ENCODE data around the gene ME2.
"Not testable (repeated sequence)": the region's sequence is repeated elsewhere in the genome, so short reads cannot be mapped to it uniquely, and the experiment has no call there.

The ME2 gene

DNA sequence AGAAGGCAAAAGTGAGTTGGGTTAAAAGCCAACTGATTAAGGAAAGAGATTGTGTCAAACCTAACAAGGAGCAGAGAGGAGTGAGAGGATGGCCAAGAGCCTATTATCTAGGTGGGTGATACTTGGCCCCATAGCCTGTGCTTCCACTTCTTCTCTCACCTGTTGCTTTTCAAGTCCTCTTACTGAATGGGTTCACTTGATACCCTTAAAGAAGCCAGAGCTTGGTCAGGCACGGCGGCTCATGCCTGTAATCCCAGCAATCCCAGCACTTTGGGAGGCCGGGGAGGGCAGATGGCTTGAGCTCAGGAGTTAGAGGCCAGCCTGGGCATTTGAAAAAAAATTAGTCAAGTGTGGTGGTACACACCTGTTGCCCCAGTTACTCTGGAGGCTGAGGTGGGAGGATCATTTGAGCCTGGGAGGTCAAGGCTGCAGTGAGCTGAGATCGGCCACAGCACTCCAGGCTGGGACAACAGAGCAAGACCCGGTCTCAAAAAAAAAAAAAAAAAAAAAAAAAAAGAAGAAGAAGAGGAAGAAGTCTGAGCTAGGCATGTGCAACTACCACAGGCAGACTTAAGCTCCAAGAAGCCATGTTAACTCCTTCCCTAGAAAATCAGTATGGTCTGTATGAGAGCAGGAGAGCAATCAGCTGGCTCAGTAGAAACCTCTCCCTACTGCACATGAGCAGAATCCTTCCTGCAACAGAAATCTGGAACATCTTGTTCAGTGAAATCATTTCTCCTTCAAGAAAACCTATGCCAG is 28.4 kb upstream of the ME2 start:
- no peak for ATAC-seq
- no peaks in the 10 kb centered on the region for H3K9me3 Mint-ChIP-seq
- no peak overlapping the region for H3K4me3 Mint-ChIP-seq
- no peaks in the 10 kb centered on the region for H3K36me3 Mint-ChIP-seq
- no peak overlapping the region for H3K27ac Mint-ChIP-seq
- H3K4me1 Mint-ChIP-seq, result no peaks in the 10 kb centered on the region
- H3K27me3 Mint-ChIP-seq, result no peaks in the 10 kb centered on the region

GRCh38 chr18:50853863-50854271 is 25.1 kb upstream of the ME2 start:
- Mint-ChIP-seq H3K9me3 (no peaks in the 10 kb centered on the region), H3K4me3 (no peak overlapping the region), H3K27me3 (no peaks in the 10 kb centered on the region), H3K36me3 (no peaks in the 10 kb centered on the region), H3K4me1 (no peaks in the 10 kb centered on the region), H3K27ac (no peak overlapping the region)
- no peak for ATAC-seq

DNA sequence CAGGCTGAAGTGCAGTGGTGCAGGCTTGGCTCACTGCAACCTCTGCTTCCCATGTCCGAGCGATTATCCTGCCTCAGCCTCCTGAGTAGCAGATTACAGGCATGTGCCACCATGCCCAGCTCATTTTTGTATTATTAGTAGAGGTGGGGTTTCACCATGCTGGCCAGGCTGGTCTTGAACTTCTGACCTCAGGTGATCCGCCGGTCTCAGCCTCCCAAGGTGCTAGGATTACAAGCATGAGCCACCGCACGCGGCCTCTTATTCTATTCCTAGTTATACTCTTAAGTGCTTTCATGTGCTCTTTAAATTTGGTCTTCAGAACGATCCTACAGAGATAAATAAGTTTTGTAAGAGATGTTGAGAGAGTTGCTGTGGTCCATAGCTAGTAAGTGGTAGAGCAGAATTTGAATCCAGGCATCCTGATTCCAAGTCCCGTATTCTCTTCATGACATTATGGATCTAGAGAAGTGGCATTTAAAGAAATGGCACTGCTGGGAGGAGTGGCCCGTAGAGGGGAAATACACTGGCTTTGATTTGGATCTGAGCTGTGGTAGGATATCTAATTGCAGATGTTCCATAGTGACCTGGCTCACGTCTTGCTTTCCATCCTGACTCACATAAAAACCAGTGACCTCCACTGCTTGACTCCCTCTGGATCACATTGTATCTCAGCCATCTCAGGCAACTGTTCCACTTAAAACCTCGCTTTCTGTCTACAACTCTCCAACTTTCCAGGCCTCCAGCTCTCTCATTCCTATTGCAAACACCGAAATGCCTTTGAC is 22.8 kb upstream of the ME2 start:
- Mint-ChIP-seq H3K27me3 (no peaks in the 10 kb centered on the region), H3K36me3 (no peaks in the 10 kb centered on the region), H3K9me3 (no peaks in the 10 kb centered on the region), H3K27ac (no peak overlapping the region), H3K4me1 (no peaks in the 10 kb centered on the region), H3K4me3 (no peak overlapping the region)
- ATAC-seq, result no peak

DNA sequence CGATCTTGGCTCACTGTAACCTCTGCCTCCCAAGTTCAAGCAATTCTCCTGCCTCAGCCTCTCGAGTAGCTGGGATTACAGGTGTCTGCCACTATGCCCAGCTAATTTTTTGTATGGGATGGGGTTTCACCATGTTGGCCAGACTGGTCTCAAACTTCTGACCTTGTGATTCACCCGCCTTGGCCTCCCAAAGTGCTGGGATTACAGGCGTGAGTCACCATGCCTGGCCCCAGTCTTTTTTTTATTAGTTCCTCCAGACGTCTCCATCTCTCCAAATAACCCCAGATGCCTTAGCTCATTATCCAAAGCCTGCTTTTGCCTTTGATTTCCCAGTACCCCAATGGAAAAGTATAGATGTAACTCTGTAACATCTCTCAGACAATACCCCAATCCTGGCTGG is 21.8 kb upstream of the ME2 start:
- not testable (repeated sequence) for H3K27me3 Mint-ChIP-seq, H3K9me3 Mint-ChIP-seq, H3K4me3 Mint-ChIP-seq, H3K4me1 Mint-ChIP-seq, H3K27ac Mint-ChIP-seq, ATAC-seq, H3K36me3 Mint-ChIP-seq

GRCh38 chr18:50857694-50858093 is 21.2 kb upstream of the ME2 start:
- peaks cover 12% of the 10 kb centered on the region for H3K4me1 Mint-ChIP-seq
- no peaks in the 10 kb centered on the region for H3K36me3 Mint-ChIP-seq
- ATAC-seq, result no peak
- H3K4me3 Mint-ChIP-seq, result no peak overlapping the region
- H3K27me3 Mint-ChIP-seq, result no peaks in the 10 kb centered on the region
- no peaks in the 10 kb centered on the region for H3K9me3 Mint-ChIP-seq
- H3K27ac Mint-ChIP-seq, result no peak overlapping the region

DNA sequence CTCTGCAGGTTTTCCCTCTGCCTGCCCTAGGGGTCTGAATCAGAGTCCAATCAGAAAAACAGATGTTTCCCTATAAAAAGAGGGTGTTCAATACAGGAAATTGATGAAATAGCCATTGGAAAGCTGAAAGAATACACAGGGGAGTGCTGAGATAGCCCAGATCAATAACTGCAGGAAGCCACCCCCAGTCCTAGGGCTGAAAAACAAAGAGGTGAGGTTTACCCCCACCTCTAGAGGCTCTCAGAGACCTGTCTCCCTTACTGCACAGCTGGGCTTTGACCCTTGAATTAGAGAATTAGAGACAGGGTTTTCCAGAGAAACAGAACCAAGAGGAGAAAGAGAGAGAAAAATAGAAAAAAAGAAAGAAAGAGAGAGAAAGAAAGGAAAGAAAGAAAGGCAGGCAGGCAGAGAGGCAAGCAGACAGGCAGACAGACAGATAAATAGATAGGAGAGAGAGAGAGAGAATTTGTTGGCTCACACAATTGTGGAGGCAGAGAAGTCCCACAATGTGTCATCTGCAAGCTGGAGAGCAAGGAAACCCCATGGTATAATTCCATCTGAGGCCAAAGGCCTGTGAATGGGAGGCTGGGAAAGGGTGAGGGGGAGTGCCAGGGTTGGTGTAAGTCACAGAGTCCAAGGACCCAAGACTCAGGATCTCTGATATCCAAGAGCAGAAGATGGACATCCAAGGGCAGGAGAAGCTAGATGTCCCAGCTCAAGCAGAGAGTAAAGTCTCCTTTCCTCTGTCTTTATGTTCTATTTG is 18.9 kb upstream of the ME2 start:
- Mint-ChIP-seq H3K36me3 (no peaks in the 10 kb centered on the region), H3K9me3 (no peaks in the 10 kb centered on the region), H3K4me1 (peaks cover 16% of the 10 kb centered on the region), H3K4me3 (no peak overlapping the region), H3K27me3 (no peaks in the 10 kb centered on the region), H3K27ac (peak overlapping the region; percentile 11)
- no peak for ATAC-seq

DNA sequence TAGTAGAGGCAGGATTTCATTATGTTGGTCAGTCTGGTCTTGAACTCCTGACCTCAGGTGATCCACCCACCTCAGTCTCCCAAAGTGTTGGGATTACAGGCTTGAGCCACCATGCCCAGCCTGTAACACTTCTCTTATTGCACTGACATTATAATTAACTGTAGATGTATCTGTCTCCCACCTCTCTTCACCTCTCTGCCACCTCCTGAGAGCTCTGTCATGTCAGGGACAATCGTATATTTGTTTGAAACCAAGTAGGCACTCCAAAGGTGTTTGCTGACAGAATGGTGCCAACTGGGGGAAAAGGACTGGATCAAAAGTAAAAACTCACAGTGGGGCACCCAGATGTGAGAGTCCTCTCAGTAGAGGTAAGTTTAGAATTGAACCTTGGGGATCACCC is 17.3 kb upstream of the ME2 start:
- Mint-ChIP-seq H3K27ac (peak overlapping the region; percentile 71), H3K27me3 (no peaks in the 10 kb centered on the region), H3K4me1 (peaks cover 16% of the 10 kb centered on the region), H3K4me3 (no peak overlapping the region), H3K9me3 (no peaks in the 10 kb centered on the region), H3K36me3 (no peaks in the 10 kb centered on the region)
- no peak for ATAC-seq

DNA sequence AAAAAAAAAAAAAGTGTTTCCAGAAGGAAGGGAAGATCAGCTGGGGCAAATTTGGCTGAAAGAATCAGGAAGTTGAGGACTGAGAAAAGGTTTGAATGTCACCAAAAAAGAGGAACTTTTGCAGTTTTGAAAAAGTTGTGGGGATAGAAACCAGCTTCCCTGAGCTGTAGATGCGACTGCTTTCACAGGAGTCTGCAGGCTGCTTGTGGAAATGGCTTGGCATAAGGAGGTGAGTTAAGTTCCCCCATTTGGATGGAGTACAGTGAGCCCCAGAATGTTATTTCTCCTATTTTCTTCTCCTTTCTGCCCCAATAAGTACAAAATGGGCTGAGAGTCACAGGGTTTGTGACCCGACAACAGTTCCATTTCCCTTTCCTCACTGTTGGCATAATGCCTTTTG is 16.5 kb upstream of the ME2 start:
- peak; percentile 41 for ATAC-seq

GRCh38 chr18:50863840-50864375 is 15.0 kb upstream of the ME2 start:
- Mint-ChIP-seq H3K4me3 (no peak overlapping the region), H3K9me3 (no peaks in the 10 kb centered on the region), H3K36me3 (no peaks in the 10 kb centered on the region), H3K27ac (no peak overlapping the region), H3K27me3 (no peaks in the 10 kb centered on the region), H3K4me1 (peaks cover 16% of the 10 kb centered on the region)
- no peak for ATAC-seq

More for the DNA sequence above, 16.5 kb upstream of the ME2 start:
- Mint-ChIP-seq H3K9me3 (no peaks in the 10 kb centered on the region), H3K27me3 (no peaks in the 10 kb centered on the region), H3K4me1 (peaks cover 16% of the 10 kb centered on the region), H3K36me3 (no peaks in the 10 kb centered on the region), H3K27ac (peak overlapping the region; percentile 71), H3K4me3 (peak overlapping the region; percentile 15)

GRCh38 chr18:50866765-50867164 is 12.2 kb upstream of the ME2 start:
- no peak overlapping the region for H3K27ac Mint-ChIP-seq
- no peaks in the 10 kb centered on the region for H3K9me3 Mint-ChIP-seq
- H3K4me1 Mint-ChIP-seq, result peaks cover 13% of the 10 kb centered on the region
- no peak for ATAC-seq
- H3K4me3 Mint-ChIP-seq, result no peak overlapping the region
- H3K27me3 Mint-ChIP-seq, result no peaks in the 10 kb centered on the region
- no peaks in the 10 kb centered on the region for H3K36me3 Mint-ChIP-seq

DNA sequence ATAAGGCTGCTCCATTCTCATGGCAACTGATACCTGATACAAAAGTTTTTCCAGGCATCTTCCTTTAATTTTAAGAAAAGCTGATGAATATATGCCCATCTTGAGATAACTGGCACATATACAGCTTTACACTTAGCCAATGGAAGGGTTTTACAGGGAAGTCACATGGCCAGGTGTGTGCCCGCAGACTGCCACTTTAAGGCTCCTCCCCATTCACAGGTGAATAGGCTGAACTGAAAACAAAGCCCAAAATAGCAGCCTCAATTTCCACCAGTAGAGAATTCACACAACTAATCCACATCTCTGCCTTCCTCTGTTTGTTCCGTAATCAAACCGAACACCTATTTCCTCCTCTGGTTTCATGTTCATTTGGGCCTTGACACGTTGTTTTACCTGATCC is 9.8 kb upstream of the ME2 start:
- Mint-ChIP-seq H3K27ac (no peak overlapping the region), H3K36me3 (no peaks in the 10 kb centered on the region), H3K27me3 (no peaks in the 10 kb centered on the region), H3K9me3 (no peaks in the 10 kb centered on the region), H3K4me1 (no peaks in the 10 kb centered on the region), H3K4me3 (no peak overlapping the region)
- no peak for ATAC-seq

GRCh38 chr18:50870138-50870845 is 8.6 kb upstream of the ME2 start:
- no peaks in the 10 kb centered on the region for H3K4me1 Mint-ChIP-seq
- H3K27me3 Mint-ChIP-seq, result no peaks in the 10 kb centered on the region
- H3K9me3 Mint-ChIP-seq, result no peaks in the 10 kb centered on the region
- H3K27ac Mint-ChIP-seq, result no peak overlapping the region
- ATAC-seq, result no peak
- no peaks in the 10 kb centered on the region for H3K36me3 Mint-ChIP-seq
- H3K4me3 Mint-ChIP-seq, result no peak overlapping the region

DNA sequence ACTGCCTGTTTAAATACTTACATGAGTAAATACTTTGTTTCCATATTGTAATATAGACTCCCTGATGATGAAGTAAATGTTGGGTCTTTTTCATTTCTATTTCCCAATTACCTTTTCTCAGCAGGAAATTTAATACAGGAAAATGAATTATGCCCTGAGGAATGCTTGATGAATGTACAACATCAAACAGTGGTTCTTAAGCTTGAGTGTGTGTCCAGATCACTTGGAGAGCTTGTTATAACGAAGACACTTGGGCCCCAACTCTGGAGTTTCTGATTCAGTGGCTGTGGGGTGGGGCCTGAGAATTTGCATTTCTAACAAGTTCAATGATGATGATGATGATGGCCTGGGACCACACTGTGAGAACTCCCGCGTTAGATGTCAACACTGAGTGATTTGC is 7.1 kb upstream of the ME2 start:
- no peaks in the 10 kb centered on the region for H3K27me3 Mint-ChIP-seq
- H3K27ac Mint-ChIP-seq, result no peak overlapping the region
- no peak for ATAC-seq
- H3K36me3 Mint-ChIP-seq, result no peaks in the 10 kb centered on the region
- H3K9me3 Mint-ChIP-seq, result no peaks in the 10 kb centered on the region
- H3K4me3 Mint-ChIP-seq, result no peak overlapping the region
- no peaks in the 10 kb centered on the region for H3K4me1 Mint-ChIP-seq

GRCh38 chr18:50875966-50876536 is 2.9 kb upstream of the ME2 start:
- no peak overlapping the region for H3K27ac Mint-ChIP-seq
- H3K4me3 Mint-ChIP-seq, result no peak overlapping the region
- H3K27me3 Mint-ChIP-seq, result no peaks in the 10 kb centered on the region
- no peaks in the 10 kb centered on the region for H3K36me3 Mint-ChIP-seq
- no peak for ATAC-seq
- peaks cover 17% of the 10 kb centered on the region for H3K4me1 Mint-ChIP-seq
- no peaks in the 10 kb centered on the region for H3K9me3 Mint-ChIP-seq

All from stimulated activated memory B cell treated with anti-CD40 and anti-IgM and Interleukin-4, amounts not matched to agents 10 μg/mL and 1 μg/mL and 100 μg/mL, for 72 hours (primary cell).